Peyer's patch (tissue), 4 donors: ENCODE data around the gene HSBP1.

Experiments used
- POLR2A ChIP-seq, 2 donors: fragments of 450-650 bp; IDR thresholded peaks; one replicate each; pipeline ENCODE4 v1.5.1; 2017; ENCODE audit warnings: antibody characterized with exemption in 2 of 2, mild to moderate bottlenecking in 2 of 2, moderate library complexity in 2 of 2
- TF ChIP-seq, protein P1 (sequence below), 6 experiments: fragments of 450-650 bp in 4 of 6; fragments of 200-600 bp in 2 of 6; sonication (generic) in 1 of 6; IDR thresholded peaks; one replicate each; pipeline ENCODE4 v1.5.1; 2017 to 2019; ENCODE audit warnings: antibody characterized with exemption in 6 of 6, mild to moderate bottlenecking in 3 of 6, moderate library complexity in 1 of 6

DNA sequence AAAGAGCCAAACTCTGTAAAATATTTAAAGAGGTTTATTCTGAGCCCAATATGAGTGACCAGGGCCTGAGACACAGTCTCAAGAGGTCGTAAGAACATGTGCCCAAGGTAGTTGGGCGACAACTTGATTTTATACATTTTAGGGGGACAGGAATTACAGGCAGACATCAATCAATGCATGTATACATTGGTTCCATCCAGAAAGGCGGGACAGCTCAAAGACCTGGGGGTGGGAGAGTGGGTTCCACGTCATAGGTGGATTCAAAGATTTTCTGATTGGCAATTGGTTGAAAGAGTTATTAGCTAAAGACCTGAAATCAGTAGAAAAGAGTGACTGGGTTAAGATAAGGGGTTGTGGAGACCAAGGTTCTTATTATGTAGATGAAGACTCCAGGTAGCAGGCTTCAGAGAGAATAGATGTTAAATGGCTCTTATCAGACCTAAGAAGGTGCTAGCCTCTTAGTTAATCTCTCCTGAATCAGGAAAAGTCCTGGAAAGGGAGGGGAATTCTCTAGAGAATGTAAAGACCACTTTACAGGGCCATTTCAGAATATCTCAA is 32.4 kb downstream of the HSBP1 start:
- no peak for TF ChIP-seq POLR2A (IDR thresholded peaks at IDR 0.05)
- TF ChIP-seq, protein P1, sequence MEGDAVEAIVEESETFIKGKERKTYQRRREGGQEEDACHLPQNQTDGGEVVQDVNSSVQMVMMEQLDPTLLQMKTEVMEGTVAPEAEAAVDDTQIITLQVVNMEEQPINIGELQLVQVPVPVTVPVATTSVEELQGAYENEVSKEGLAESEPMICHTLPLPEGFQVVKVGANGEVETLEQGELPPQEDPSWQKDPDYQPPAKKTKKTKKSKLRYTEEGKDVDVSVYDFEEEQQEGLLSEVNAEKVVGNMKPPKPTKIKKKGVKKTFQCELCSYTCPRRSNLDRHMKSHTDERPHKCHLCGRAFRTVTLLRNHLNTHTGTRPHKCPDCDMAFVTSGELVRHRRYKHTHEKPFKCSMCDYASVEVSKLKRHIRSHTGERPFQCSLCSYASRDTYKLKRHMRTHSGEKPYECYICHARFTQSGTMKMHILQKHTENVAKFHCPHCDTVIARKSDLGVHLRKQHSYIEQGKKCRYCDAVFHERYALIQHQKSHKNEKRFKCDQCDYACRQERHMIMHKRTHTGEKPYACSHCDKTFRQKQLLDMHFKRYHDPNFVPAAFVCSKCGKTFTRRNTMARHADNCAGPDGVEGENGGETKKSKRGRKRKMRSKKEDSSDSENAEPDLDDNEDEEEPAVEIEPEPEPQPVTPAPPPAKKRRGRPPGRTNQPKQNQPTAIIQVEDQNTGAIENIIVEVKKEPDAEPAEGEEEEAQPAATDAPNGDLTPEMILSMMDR (IDR thresholded peaks at IDR 0.05), result no peak
